HEK293 (cell line): ENCODE results near the gene INHA.

Experiments used
- HOXA7 ChIP-seq: sonication (generic); formaldehyde crosslinking; IDR thresholded peaks from 2 replicates; pipeline ENCODE4 v1.8.1; 2022; ENCODE audit warnings: missing genetic modification reagents, borderline replicate concordance
- PATZ1 ChIP-seq: fragments of 450-650 bp; formaldehyde crosslinking; IDR thresholded peaks from 2 replicates; pipeline ENCODE4 v1.5.1; 2016; ENCODE audit warnings: missing biosample characterization, missing genetic modification characterization
- PRDM1 ChIP-seq: fragments of 450-650 bp; formaldehyde crosslinking; IDR thresholded peaks from 2 replicates; pipeline ENCODE4; 2016; ENCODE audit warnings: missing biosample characterization, missing genetic modification characterization
- RBAK ChIP-seq: fragments of 450-650 bp; formaldehyde crosslinking; IDR thresholded peaks from 2 replicates; pipeline ENCODE4 v1.5.1; 2016; ENCODE audit warnings: missing biosample characterization, missing genetic modification characterization
- ZBTB8A ChIP-seq: fragments of 450-650 bp; formaldehyde crosslinking; IDR thresholded peaks from 2 replicates; pipeline ENCODE4 v1.5.1; 2016; ENCODE audit warnings: missing biosample characterization, missing genetic modification characterization
- ZNF140 ChIP-seq: fragments of 450-650 bp; formaldehyde crosslinking; IDR thresholded peaks from 2 replicates; pipeline ENCODE4 v1.5.1; 2016; ENCODE audit warnings: missing biosample characterization, missing genetic modification characterization
- ZNF274 ChIP-seq, 2 experiments: fragments of 200-500 bp in 1 of 2; fragments of 450-650 bp in 1 of 2; sonication (Bioruptor generic) in 1 of 2; formaldehyde crosslinking in 1 of 2; IDR thresholded peaks; 2 replicates each; pipeline versions ENCODE4 v1.5.1 to v1.6.1; 2014 to 2016; ENCODE audit warnings: borderline replicate concordance in 1 of 2, inconsistent platforms in 1 of 2, low read length in 1 of 2, missing biosample characterization in 1 of 2, missing genetic modification characterization in 1 of 2
- ZNF549 ChIP-seq: fragments of 450-650 bp; IDR thresholded peaks from 2 replicates; pipeline ENCODE4 v1.5.1; 2018; ENCODE audit warnings: missing biosample characterization, missing genetic modification characterization, mild to moderate bottlenecking, inconsistent platforms, moderate library complexity
- ZNF830 ChIP-seq: fragments of 450-650 bp; IDR thresholded peaks from 2 replicates; pipeline ENCODE4 v1.5.0; 2018; ENCODE audit warnings: missing biosample characterization, missing genetic modification characterization, low read depth, mild to moderate bottlenecking, moderate library complexity

GRCh38 chr2:219545943-219546352, 26.2 kb upstream of the INHA start:
- TF ChIP-seq PRDM1 (tag by site-specific recombination) (no peak), ZNF140 (tag by site-specific recombination) (no peak), ZBTB8A (no peak), ZNF830 (no peak), RBAK (tag by site-specific recombination) (no peak), ZNF274 (IDR thresholded peaks at IDR 0.05; ENCODE audit: low read length) (no peak), ZNF274 (tag by site-specific recombination; IDR thresholded peaks at IDR 0.05; ENCODE audit: borderline replicate concordance) (no peak), HOXA7 (CRISPR knock-in tag) (no peak), ZNF549 (tag by site-specific recombination) (no peak), PATZ1 (tag by site-specific recombination) (no peak)
